ENCODE measurements around the gene PGLYRP4.

PGLYRP4 gene

DNA sequence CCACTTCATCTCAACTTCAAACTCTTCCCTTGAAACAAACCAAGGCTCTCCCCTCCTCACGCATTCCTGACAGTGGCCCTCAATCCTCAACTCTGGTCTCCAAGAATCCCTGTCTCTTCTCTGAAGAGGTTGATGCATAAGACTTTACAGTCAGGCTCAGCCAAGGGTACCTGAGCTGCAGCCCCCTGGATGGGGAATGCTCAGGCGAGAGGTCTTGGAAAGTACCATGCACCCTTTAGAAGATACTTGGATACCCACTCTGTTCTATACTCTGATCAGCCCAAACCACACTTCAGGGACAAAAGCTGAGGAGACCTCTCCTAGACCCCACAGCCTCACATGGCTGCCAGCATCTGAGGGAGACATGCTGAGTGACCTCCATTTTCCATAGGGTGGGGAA, 35.4 kb downstream of the PGLYRP4 start:
- H3K4me1 ChIP-seq (ENCODE audit: insufficient read depth, low read length) = no peaks in the 10 kb centered on the region
- H3K9me3 ChIP-seq (ENCODE audit: insufficient read depth, low read depth, low read length) = no peaks in the 10 kb centered on the region; the same call in 1 of the 2 replicates
- H3K36me3 ChIP-seq (ENCODE audit: insufficient read depth, low read depth, low read length) = no peaks in the 10 kb centered on the region
- no peaks in the 10 kb centered on the region for H3K27me3 ChIP-seq (ENCODE audit: insufficient read depth, low read length)
- H3K27ac ChIP-seq (ENCODE audit: low read length) = no peak overlapping the region
- no peak overlapping the region for H3K4me3 ChIP-seq (ENCODE audit: low read length)
- H3K9ac ChIP-seq (ENCODE audit: low read depth, low read length) = no peak overlapping the region

DNA sequence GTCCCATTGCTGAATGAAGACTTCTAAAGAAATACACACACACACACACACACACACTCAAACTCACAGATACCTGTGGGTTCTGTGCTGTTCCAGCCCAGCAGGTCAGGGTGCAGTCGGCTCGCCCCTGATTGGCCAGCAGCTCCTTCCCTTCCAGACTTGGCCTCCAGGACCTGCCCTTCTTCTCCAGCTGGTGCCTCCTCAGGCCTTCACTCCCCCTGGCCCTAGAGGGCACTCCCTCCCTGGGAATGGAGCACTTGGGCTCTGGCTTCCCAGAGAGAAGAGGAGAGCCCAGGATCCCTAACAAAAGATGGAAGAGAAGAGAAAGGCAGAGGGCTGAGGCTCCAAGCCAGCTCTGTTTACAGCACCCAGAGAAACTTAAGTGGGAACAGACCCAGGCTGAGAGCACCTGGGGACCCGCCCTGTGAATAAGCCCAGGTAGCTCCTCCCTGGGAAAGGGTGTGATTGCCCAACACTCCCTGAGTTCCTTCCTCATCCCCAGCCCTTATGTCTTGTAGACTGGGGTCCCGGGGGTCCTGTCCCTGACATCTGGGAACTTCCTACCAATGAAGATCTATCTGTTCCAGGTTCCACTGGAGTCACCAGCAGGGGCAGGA, 36.0 kb downstream of the PGLYRP4 start, which contains the start of gene PGLYRP3:
TSS of gene PGLYRP3 (minus strand) at position 383 of the 617 bp plus-strand sequence. CDS start 2,287 bp downstream, outside the sequence.
- H3K4me1 ChIP-seq (ENCODE audit: insufficient read depth, low read length) = no peaks in the 10 kb centered on the region

DNA sequence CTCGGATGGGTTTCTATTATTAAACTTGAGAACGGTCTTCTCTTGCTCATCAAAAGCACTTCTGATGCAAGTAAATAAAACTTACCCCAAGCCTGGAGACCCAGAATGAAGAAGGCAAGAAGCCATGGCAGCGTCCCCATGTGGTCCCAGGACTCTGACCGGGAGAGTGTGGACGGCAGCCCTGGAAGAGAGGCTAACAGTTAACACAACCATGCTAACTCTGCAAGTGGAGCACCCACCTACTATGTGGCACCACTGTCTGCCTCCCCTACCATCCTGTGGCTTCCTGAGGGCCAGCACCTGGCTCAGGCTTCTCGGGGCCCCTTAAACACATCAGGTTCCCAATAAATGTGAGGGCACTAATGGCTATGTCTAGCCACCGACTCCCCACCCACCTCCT, 38.1 kb downstream of the PGLYRP4 start:
- no peaks in the 10 kb centered on the region for H3K27me3 ChIP-seq (ENCODE audit: insufficient read depth, low read length)
- no peak overlapping the region for H3K27ac ChIP-seq (ENCODE audit: low read length)
- no peaks in the 10 kb centered on the region; the same call in 1 of the 2 replicates for H3K9me3 ChIP-seq (ENCODE audit: insufficient read depth, low read depth, low read length)
- no peak overlapping the region for H3K4me3 ChIP-seq (ENCODE audit: low read length)
- H3K36me3 ChIP-seq (ENCODE audit: insufficient read depth, low read depth, low read length) = no peaks in the 10 kb centered on the region
- H3K9ac ChIP-seq (ENCODE audit: low read depth, low read length) = no peak overlapping the region
- no peaks in the 10 kb centered on the region for H3K4me1 ChIP-seq (ENCODE audit: insufficient read depth, low read length)

More for the DNA sequence above, 36.0 kb downstream of the PGLYRP4 start, which contains the start of gene PGLYRP3:
- Histone ChIP-seq H3K4me3 (ENCODE audit: low read length) (no peak within 1 kb of the TSS), H3K9me3 (ENCODE audit: insufficient read depth, low read depth, low read length) (no peaks in the 10 kb centered on the region; the same call in 1 of the 2 replicates), H3K9ac (ENCODE audit: low read depth, low read length) (no peak within 1 kb of the TSS), H3K36me3 (ENCODE audit: insufficient read depth, low read depth, low read length) (no peaks in the 10 kb centered on the region), H3K27me3 (ENCODE audit: insufficient read depth, low read length) (no peaks in the 10 kb centered on the region), H3K27ac (ENCODE audit: low read length) (no peak within 1 kb of the TSS)

DNA sequence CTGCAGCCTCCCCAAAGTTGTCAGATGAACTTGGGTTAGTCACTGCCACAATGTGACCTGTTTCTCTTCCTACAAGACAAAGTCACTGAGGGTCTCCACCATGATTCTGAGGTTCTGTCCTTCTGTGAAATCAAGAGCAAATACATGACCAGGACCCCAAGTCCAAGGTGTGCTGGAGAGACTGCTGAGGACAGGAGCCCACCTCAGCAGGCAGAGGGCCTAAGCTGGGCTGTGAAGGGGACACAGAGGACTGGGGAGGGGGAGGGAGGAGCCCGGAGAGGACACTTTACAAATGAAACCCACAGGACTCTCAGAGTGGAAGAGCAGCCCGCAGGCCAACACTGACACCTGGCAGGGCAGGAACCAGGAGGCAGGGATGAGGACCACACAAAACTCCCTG, 39.2 kb downstream of the PGLYRP4 start:
- H3K27me3 ChIP-seq (ENCODE audit: insufficient read depth, low read length) = peaks cover 3% of the 10 kb centered on the region; the same call in 1 of the 2 replicates
- no peak overlapping the region for H3K9ac ChIP-seq (ENCODE audit: low read depth, low read length)
- no peak overlapping the region for H3K4me3 ChIP-seq (ENCODE audit: low read length)
- H3K4me1 ChIP-seq (ENCODE audit: insufficient read depth, low read length) = no peaks in the 10 kb centered on the region
- H3K36me3 ChIP-seq (ENCODE audit: insufficient read depth, low read depth, low read length) = no peaks in the 10 kb centered on the region
- no peaks in the 10 kb centered on the region; the same call in 1 of the 2 replicates for H3K9me3 ChIP-seq (ENCODE audit: insufficient read depth, low read depth, low read length)
- H3K27ac ChIP-seq (ENCODE audit: low read length) = no peak overlapping the region

DNA sequence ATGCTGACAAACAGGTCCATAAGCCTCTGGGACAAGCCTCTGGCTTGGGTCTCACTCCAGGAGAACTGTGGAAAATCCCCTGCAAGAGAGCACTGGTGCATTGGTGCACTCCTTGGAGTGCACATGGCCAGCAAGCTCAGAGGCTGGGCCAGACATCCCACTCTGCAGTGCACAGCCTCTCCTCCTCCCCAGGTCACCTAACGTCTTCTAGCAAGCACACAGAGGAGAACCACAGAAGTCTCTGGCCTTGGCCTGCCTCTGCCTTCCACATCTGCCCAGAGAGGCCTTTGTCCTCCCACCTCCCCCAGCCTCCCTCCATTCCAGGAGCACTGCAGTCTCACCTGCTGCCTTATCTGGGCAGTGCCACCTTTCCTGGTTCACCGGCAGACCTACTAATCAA, 40.1 kb downstream of the PGLYRP4 start:
- H3K27me3 ChIP-seq (ENCODE audit: insufficient read depth, low read length) = peaks cover 8% of the 10 kb centered on the region; the same call in 1 of the 2 replicates
- no peak overlapping the region for H3K4me3 ChIP-seq (ENCODE audit: low read length)
- H3K36me3 ChIP-seq (ENCODE audit: insufficient read depth, low read depth, low read length) = no peaks in the 10 kb centered on the region
- H3K27ac ChIP-seq (ENCODE audit: low read length) = no peak overlapping the region
- no peaks in the 10 kb centered on the region for H3K4me1 ChIP-seq (ENCODE audit: insufficient read depth, low read length)
- H3K9me3 ChIP-seq (ENCODE audit: insufficient read depth, low read depth, low read length) = no peaks in the 10 kb centered on the region
- no peak overlapping the region for H3K9ac ChIP-seq (ENCODE audit: low read depth, low read length)

DNA sequence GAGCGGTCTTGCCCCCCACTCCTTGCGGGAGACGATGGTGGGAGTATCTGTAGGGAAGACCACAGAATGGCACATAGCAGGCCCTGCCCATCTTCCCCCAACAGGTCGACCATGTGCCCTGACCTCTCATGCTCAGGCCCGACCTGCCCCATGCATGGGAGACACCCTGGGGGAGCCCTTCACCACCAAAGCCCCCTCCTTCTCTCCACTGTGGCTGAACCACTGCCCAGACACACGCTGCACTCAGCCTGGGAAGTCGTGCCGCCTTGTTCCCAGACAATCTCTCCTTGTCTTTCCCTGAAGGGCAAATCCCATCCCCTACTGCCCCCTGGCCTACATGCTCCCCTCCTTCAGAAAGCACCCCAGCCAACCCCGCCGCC, 41.4 kb downstream of the PGLYRP4 start:
- no peak overlapping the region for H3K4me3 ChIP-seq (ENCODE audit: low read length)
- no peak overlapping the region for H3K9ac ChIP-seq (ENCODE audit: low read depth, low read length)
- no peaks in the 10 kb centered on the region for H3K9me3 ChIP-seq (ENCODE audit: insufficient read depth, low read depth, low read length)
- no peaks in the 10 kb centered on the region for H3K4me1 ChIP-seq (ENCODE audit: insufficient read depth, low read length)
- H3K36me3 ChIP-seq (ENCODE audit: insufficient read depth, low read depth, low read length) = no peaks in the 10 kb centered on the region
- peaks cover 8% of the 10 kb centered on the region; the same call in 1 of the 2 replicates for H3K27me3 ChIP-seq (ENCODE audit: insufficient read depth, low read length)
- no peak overlapping the region for H3K27ac ChIP-seq (ENCODE audit: low read length)

DNA sequence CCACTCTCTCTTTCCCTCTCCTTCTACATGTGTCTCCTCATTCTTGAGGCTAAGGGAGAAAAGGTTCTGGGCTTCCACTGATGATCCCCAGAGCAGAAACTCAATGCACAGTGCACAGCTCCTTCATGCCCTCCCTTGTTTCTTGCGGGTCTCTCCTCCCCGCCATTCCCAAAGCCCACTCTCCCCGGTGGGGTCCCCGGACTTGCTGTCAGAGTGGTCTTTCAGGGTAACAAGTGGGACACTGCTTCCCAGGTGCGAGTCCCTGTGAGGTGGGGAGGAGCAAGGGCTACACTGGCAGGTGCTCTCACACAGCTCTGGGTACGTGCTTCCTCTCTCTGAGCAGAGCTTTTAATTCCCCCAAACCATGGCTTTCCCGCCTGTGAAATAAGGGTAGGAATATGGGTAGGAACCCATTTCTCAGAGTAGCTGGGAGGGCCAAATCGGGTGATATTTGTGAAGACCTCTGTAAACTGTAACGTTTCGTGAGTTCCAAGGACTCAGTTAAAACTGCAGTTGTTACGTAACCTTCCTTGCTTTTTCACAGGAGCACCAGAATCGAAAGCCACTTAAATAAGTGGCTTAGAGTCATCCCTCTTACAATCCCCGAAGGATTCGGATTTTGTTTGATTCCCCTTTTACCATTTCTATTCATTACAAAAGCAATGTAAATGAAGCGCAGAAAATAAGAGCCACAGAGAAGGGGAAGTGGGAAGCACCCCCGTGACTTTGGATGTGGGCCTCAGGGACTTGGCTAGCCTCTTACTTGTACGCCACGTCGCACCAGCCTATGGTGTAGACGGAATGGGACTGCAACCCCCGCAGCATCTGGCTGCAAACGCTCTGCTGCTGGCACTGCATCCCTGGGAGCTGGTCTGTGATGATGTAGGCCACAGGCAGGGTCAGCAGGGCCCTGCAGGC, 42.1 kb downstream of the PGLYRP4 start:
- no peaks in the 10 kb centered on the region for H3K36me3 ChIP-seq (ENCODE audit: insufficient read depth, low read depth, low read length)
- no peaks in the 10 kb centered on the region for H3K4me1 ChIP-seq (ENCODE audit: insufficient read depth, low read length)
- H3K4me3 ChIP-seq (ENCODE audit: low read length) = no peak overlapping the region
- no peak overlapping the region for H3K9ac ChIP-seq (ENCODE audit: low read depth, low read length)
- peaks cover 8% of the 10 kb centered on the region; the same call in 1 of the 2 replicates for H3K27me3 ChIP-seq (ENCODE audit: insufficient read depth, low read length)
- no peaks in the 10 kb centered on the region for H3K9me3 ChIP-seq (ENCODE audit: insufficient read depth, low read depth, low read length)
- no peak overlapping the region for H3K27ac ChIP-seq (ENCODE audit: low read length)

DNA sequence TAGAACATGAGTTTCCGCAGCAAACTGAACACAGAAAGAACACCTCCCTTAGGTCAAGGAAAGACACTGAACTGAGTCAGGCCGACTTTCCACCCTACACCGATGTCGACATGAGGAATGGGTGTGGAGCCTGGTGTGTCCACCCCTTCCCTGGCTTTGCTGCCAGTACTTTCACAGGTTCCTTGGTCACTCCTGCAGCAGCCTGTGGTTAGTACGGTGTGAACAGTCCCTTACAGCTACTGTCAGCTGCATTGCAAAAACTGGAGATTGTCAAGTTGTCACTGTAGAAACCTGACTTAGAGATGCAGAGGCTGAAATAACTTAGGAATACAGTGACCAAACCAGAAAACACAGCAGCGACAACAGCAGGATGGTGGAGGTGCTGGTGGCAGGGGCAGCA, 43.0 kb downstream of the PGLYRP4 start:
- Histone ChIP-seq H3K36me3 (ENCODE audit: insufficient read depth, low read depth, low read length) (no peaks in the 10 kb centered on the region), H3K9ac (ENCODE audit: low read depth, low read length) (no peak overlapping the region), H3K4me3 (ENCODE audit: low read length) (no peak overlapping the region), H3K9me3 (ENCODE audit: insufficient read depth, low read depth, low read length) (no peaks in the 10 kb centered on the region), H3K27me3 (ENCODE audit: insufficient read depth, low read length) (peaks cover 8% of the 10 kb centered on the region; the same call in 1 of the 2 replicates), H3K27ac (ENCODE audit: low read length) (no peak overlapping the region), H3K4me1 (ENCODE audit: insufficient read depth, low read length) (no peaks in the 10 kb centered on the region)

DNA sequence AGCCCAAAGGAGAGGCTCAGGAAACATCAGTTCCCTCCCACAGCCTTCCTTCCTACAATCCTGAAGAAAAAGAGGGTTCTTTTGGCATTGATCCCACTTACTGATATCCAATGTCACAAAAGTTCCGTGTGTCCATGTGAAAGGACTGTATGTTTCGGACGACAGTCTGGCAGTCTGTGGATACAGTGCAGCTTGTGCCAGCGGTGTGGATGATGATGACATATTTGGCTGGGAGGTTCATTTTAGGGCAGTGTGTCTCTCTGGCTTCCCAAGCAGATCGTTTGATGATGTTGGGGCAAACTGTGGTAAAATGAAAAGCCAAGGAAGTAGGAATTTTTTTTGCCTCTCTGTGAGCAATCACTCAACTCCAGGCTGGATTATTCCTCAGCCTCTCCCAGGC, 46.3 kb downstream of the PGLYRP4 start:
- Histone ChIP-seq H3K36me3 (ENCODE audit: insufficient read depth, low read depth, low read length) (no peaks in the 10 kb centered on the region), H3K27ac (ENCODE audit: low read length) (no peak overlapping the region), H3K9ac (ENCODE audit: low read depth, low read length) (no peak overlapping the region), H3K4me1 (ENCODE audit: insufficient read depth, low read length) (no peaks in the 10 kb centered on the region), H3K9me3 (ENCODE audit: insufficient read depth, low read depth, low read length) (no peaks in the 10 kb centered on the region), H3K4me3 (ENCODE audit: low read length) (no peak overlapping the region), H3K27me3 (ENCODE audit: insufficient read depth, low read length) (peaks cover 8% of the 10 kb centered on the region; the same call in 1 of the 2 replicates)

DNA sequence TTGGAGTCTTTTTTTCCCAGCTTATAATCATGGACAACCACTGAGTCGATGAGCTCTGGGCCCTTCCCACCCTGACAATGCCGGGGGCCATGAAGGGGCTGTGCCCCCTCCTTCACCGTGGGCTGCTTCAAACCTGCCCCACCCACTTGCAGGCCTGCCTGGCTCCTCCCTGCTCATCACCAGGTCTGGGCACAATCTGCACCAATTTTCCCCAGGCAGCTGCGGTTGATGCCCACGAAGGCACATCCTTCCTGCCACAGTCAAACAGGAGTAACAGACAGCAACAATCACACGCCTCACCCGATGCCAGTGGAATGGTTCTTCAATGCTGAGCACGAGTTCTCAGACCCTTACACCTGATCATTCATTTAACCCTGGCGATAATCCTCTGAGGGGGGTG, 54.8 kb downstream of the PGLYRP4 start:
- no peaks in the 10 kb centered on the region for H3K36me3 ChIP-seq (ENCODE audit: insufficient read depth, low read depth, low read length)
- no peak overlapping the region for H3K9ac ChIP-seq (ENCODE audit: low read depth, low read length)
- H3K27ac ChIP-seq (ENCODE audit: low read length) = no peak overlapping the region
- no peaks in the 10 kb centered on the region for H3K4me1 ChIP-seq (ENCODE audit: insufficient read depth, low read length)
- H3K27me3 ChIP-seq (ENCODE audit: insufficient read depth, low read length) = no peaks in the 10 kb centered on the region
- H3K4me3 ChIP-seq (ENCODE audit: low read length) = no peak overlapping the region
- H3K9me3 ChIP-seq (ENCODE audit: insufficient read depth, low read depth, low read length) = no peaks in the 10 kb centered on the region

DNA sequence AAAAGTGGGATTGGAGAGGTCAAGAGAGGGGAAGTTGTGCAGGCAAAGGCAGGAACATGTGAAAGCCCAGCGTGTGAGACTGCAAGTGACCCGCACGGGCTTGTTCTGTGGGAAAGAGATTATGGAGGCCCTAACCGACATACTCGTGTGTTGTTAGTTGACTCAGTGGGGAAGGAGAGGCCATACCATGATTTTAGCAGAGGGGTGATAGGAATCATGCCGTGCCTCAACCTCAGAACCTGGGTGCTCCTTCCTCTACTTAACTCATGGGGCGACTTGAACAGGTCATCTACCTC, 55.2 kb downstream of the PGLYRP4 start:
- Histone ChIP-seq H3K27ac (ENCODE audit: low read length) (no peak overlapping the region), H3K36me3 (ENCODE audit: insufficient read depth, low read depth, low read length) (no peaks in the 10 kb centered on the region), H3K27me3 (ENCODE audit: insufficient read depth, low read length) (no peaks in the 10 kb centered on the region), H3K4me3 (ENCODE audit: low read length) (no peak overlapping the region), H3K9me3 (ENCODE audit: insufficient read depth, low read depth, low read length) (no peaks in the 10 kb centered on the region), H3K9ac (ENCODE audit: low read depth, low read length) (no peak overlapping the region), H3K4me1 (ENCODE audit: insufficient read depth, low read length) (no peaks in the 10 kb centered on the region)
